ENCODE measurements around the gene CACNA1A. TPM values are rescaled to one million over a fixed set of nuclear protein-coding genes. Genes with fewer than 3 reads are reported as not detected.
A peak's percentile ranks its signal among the peaks of the same experiment; 100 is the strongest.

CACNA1A gene
- total and polyA plus RNA-seq, 2 of the 4 experiments (the other 2 are of a cell fraction), result 5.9 to 15.0 TPM

DNA sequence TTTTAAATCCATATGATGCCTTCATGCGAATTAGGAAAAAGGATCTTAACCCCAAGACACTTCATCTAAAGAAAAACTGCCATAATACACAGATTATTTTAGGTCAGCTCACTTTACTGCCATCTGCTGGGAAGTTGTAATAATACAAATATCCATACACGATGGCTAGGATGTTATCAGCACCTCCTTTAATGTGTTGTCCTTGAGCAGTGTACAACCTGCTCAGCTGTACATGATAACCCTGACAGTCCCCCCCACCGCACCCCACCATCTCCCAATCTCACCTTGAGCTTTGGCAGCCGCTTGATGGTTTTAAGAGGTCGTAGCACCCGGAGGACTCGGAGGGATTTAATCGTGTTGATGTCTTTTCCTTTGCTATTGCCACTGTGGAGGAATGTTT is 243.8 kb downstream of the CACNA1A start:
- no peak overlapping the region for H4K8ac ChIP-seq (ENCODE audit: low read depth in 2 of 2, low read length in 2 of 2)
- ATAC-seq (ENCODE audit: low read depth), result peak; percentile 88
- no peak overlapping the region for H2AK5ac ChIP-seq (ENCODE audit: low read depth, low read length)
- in situ Hi-C loops (cut with MboI; ENCODE audit: low sequenced_read_pairs) (loop anchor here (5.0 kb wide), 1 partner anchor 285 kb away; no protein-coding TSS in a partner anchor), intact Hi-C loops (cut with micrococcal nuclease) (loop anchor here (1.0 to 5.0 kb wide), 4 partner anchors 68 to 284 kb away; partner anchors contain the start of genes IER2, NACC1, STX10 and TRMT1), dilution Hi-C loops (cut with HindIII; ENCODE audit: low sequenced_read_pairs, unreplicated experiment) (no loop called here)
- H3K18ac ChIP-seq (ENCODE audit: low read depth, low read length), result no peak overlapping the region
- POLR2A ChIA-PET (ENCODE audit: unreplicated experiment), result interaction anchor here (0.6 kb wide), 1 partner anchor 107 kb away, joined by 3 read pairs; no protein-coding TSS in a partner anchor
- peak overlapping the region; percentile 54 for H2AFZ ChIP-seq (replicated peaks; ENCODE audit: low read length, poor library complexity)
- WGBS, 2 experiments (ENCODE audit: extremely low coverage in 2 of 2, insufficient read length in 1 of 2), result no CpG with 5 or more reads among the region's 8 CpGs
- CTCF ChIA-PET, result interaction anchor here (0.8 to 1.2 kb wide), 2 partner anchors 98 to 297 kb away, joined by 3 to 4 read pairs; no protein-coding TSS in a partner anchor
- H2BK20ac ChIP-seq (ENCODE audit: low read depth, low read length), result no peak overlapping the region
- H2BK5ac ChIP-seq (ENCODE audit: low read depth, low read length, poor library complexity, severe bottlenecking), result no peak overlapping the region
- no peak overlapping the region for H3K14ac ChIP-seq (replicated peaks; ENCODE audit: low read depth, low read length)
- peak; percentile 61 for DNase-seq
- H3K4me1 ChIP-seq (ENCODE audit: control insufficient read depth, insufficient read depth, low read length), result peaks cover 6% of the 10 kb centered on the region
- no peaks in the 10 kb centered on the region for H4K20me1 ChIP-seq (ENCODE audit: insufficient read depth, low read length)
- H3K9ac ChIP-seq (ENCODE audit: low read depth, low read length), result no peak overlapping the region
- H3K36me3 ChIP-seq (ENCODE audit: control insufficient read depth, insufficient read depth, low read length), result no peaks in the 10 kb centered on the region
- H3K9me1 ChIP-seq (ENCODE audit: insufficient read depth, low read length), result peaks cover 10% of the 10 kb centered on the region
- H3K9me3 ChIP-seq (ENCODE audit: control insufficient read depth, insufficient read depth, low read length), result no peaks in the 10 kb centered on the region
- H3K4me2 ChIP-seq (ENCODE audit: low read depth, low read length), result no peak overlapping the region
- no peak overlapping the region for H4K5ac ChIP-seq (ENCODE audit: low read depth, low read length)
- H3K27ac ChIP-seq (ENCODE audit: insufficient read depth, low read length), result no peak overlapping the region
- no peak overlapping the region for H2AK9ac ChIP-seq (replicated peaks; ENCODE audit: low read depth, low read length, poor library complexity)
- H3K4ac ChIP-seq (ENCODE audit: low read depth, low read length), result no peak overlapping the region
- TF ChIP-seq MAZ (IDR thresholded peaks at IDR 0.05; ENCODE audit: borderline replicate concordance, low read depth, low read length), result no peak
- peak; percentile 77 for TF ChIP-seq SMC3 (IDR thresholded peaks at IDR 0.05; ENCODE audit: low read depth, low read length)
- no peak for TF ChIP-seq RFX5 (IDR thresholded peaks at IDR 0.05; ENCODE audit: low read depth, low read length)
- TF ChIP-seq POLR2A (IDR thresholded peaks at IDR 0.05; ENCODE audit: low read depth, low read length), result no peak
- no peak for TF ChIP-seq CEBPB (IDR thresholded peaks at IDR 0.05; ENCODE audit: low read depth, low read length)
- TF ChIP-seq RAD21 (IDR thresholded peaks at IDR 0.05; ENCODE audit: low read length), result peak; percentile 67
- no peak for TF ChIP-seq USF2 (IDR thresholded peaks at IDR 0.05; ENCODE audit: low read depth, low read length)
- TF ChIP-seq CHD1 (IDR thresholded peaks at IDR 0.05; ENCODE audit: low read depth, low read length), result no peak
- no peak for TF ChIP-seq BHLHE40 (IDR thresholded peaks at IDR 0.05; ENCODE audit: low read depth, low read length)
- TF ChIP-seq MXI1 (IDR thresholded peaks at IDR 0.05; ENCODE audit: borderline replicate concordance, low read depth, low read length), result no peak
- TF ChIP-seq CTCF (conservative IDR thresholded peaks at IDR 0.05; ENCODE audit: low read depth, low read length), result peak; percentile 66
- H3K23ac ChIP-seq (ENCODE audit: low read depth, low read length), result no peak overlapping the region
- no peak overlapping the region for H2BK120ac ChIP-seq (ENCODE audit: low read depth, low read length)
- no peak overlapping the region for H3K4me3 ChIP-seq (ENCODE audit: insufficient read depth, low read depth, low read length)
- no peak overlapping the region for H3K56ac ChIP-seq (ENCODE audit: extremely low read depth, insufficient read depth, low read length)
- BruUV-seq (replicated peaks), result no TSS peak
- no peak overlapping the region for H2BK15ac ChIP-seq (ENCODE audit: low read depth, low read length)
- H3K79me1 ChIP-seq (ENCODE audit: low read depth in 1 of 2, low read length in 2 of 2), result peaks cover 0 to 5% of the 10 kb centered on the region in 2 experiments; a peak in 2 of 4 replicates
- H4K91ac ChIP-seq (ENCODE audit: insufficient read depth, low read depth, low read length), result no peak overlapping the region
- peaks cover 3% of the 10 kb centered on the region for H3K27me3 ChIP-seq (ENCODE audit: control insufficient read depth, insufficient read depth, low read length)

Data from IMR-90 (cell line).